ENCODE measurements around the gene ACTL7B. TPM values are rescaled to one million over a fixed set of nuclear protein-coding genes. Genes with fewer than 3 reads are reported as not detected.

The ACTL7B gene
- polyA plus RNA-seq, 1 of the 3 experiments (the other 2 are of a cell fraction): 0.07 TPM

GRCh38 chr9:108845507-108845906 lies 10.3 kb downstream of the ACTL7B start:
- POLR2A ChIA-PET: no interaction called here
- Histone ChIP-seq H3K79me2 (ENCODE audit: insufficient read depth) (no peaks in the 10 kb centered on the region), H4K20me1 (ENCODE audit: insufficient read depth) (no peaks in the 10 kb centered on the region), H3K27ac (ENCODE audit: low read depth in 2 of 2, low read length in 1 of 2) (no peak overlapping the region), H3K4me1 (ENCODE audit: control insufficient read depth in 1 of 2, insufficient read depth in 2 of 2, low read depth in 1 of 2, low read length in 1 of 2) (no peaks in the 10 kb centered on the region), H3K27me3 (ENCODE audit: insufficient read depth) (no peaks in the 10 kb centered on the region; the same call in 1 of the 2 replicates), H3K4me3 (ENCODE audit: low read depth in 2 of 2, low read length in 1 of 2) (no peak overlapping the region), H3F3A (replicated peaks; ENCODE audit: insufficient read depth) (no peaks in the 10 kb centered on the region), H3K9me3 (no peaks in the 10 kb centered on the region), H2AFZ (ENCODE audit: low read depth) (no peak overlapping the region), H3K36me3 (replicated peaks in 1 of 2; ENCODE audit: control insufficient read depth in 1 of 2, insufficient read depth in 2 of 2, low read length in 1 of 2) (no peaks in the 10 kb centered on the region), H3K9me2 (no peaks in the 10 kb centered on the region), H3K9ac (no peak overlapping the region), H3K4me2 (no peak overlapping the region)
- 12% methylated on average over 5 of the region's 5 CpGs for WGBS (ENCODE audit: low lambda C conversion rate)
- DNase-seq: no peak
- TF ChIP-seq EP300 (IDR thresholded peaks at IDR 0.05; ENCODE audit: borderline replicate concordance in 1 of 2, low read depth in 1 of 2, low read length in 1 of 2) (no peak), SIN3A (IDR thresholded peaks at IDR 0.05; ENCODE audit: borderline replicate concordance, low read depth, low read length) (no peak), IRF3 (IDR thresholded peaks at IDR 0.05; ENCODE audit: low read depth, low read length) (no peak), EZH2phosphoT487 (IDR thresholded peaks at IDR 0.05; ENCODE audit: borderline replicate concordance, low read depth) (no peak), YY1 (IDR thresholded peaks at IDR 0.05; ENCODE audit: low read depth) (no peak), TCF12 (IDR thresholded peaks at IDR 0.05) (no peak), NFIC (IDR thresholded peaks at IDR 0.05; ENCODE audit: borderline replicate concordance) (no peak)
- TF ChIP-seq, protein P1, sequence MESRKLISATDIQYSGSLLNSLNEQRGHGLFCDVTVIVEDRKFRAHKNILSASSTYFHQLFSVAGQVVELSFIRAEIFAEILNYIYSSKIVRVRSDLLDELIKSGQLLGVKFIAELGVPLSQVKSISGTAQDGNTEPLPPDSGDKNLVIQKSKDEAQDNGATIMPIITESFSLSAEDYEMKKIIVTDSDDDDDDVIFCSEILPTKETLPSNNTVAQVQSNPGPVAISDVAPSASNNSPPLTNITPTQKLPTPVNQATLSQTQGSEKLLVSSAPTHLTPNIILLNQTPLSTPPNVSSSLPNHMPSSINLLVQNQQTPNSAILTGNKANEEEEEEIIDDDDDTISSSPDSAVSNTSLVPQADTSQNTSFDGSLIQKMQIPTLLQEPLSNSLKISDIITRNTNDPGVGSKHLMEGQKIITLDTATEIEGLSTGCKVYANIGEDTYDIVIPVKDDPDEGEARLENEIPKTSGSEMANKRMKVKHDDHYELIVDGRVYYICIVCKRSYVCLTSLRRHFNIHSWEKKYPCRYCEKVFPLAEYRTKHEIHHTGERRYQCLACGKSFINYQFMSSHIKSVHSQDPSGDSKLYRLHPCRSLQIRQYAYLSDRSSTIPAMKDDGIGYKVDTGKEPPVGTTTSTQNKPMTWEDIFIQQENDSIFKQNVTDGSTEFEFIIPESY (IDR thresholded peaks at IDR 0.05; ENCODE audit: borderline replicate concordance, low read depth): no peak
- CTCF ChIA-PET: no interaction called here

GRCh38 chr9:108844856-108845255 lies 10.9 kb downstream of the ACTL7B start:
- CTCF ChIA-PET: no interaction called here
- DNase-seq: no peak
- no peaks in the 10 kb centered on the region for H4K20me1 ChIP-seq (ENCODE audit: insufficient read depth)
- no peaks in the 10 kb centered on the region; the same call in 1 of the 2 replicates for H3K27me3 ChIP-seq (ENCODE audit: insufficient read depth)
- H3K27ac ChIP-seq (ENCODE audit: low read depth in 2 of 2, low read length in 1 of 2): no peak overlapping the region
- no peak overlapping the region for H3K9ac ChIP-seq
- 58% methylated on average over 2 of the region's 2 CpGs for WGBS (ENCODE audit: low lambda C conversion rate)
- POLR2A ChIA-PET: no interaction called here
- H3K4me3 ChIP-seq (ENCODE audit: low read depth in 2 of 2, low read length in 1 of 2): no peak overlapping the region
- H3F3A ChIP-seq (replicated peaks; ENCODE audit: insufficient read depth): no peaks in the 10 kb centered on the region
- H3K36me3 ChIP-seq (replicated peaks in 1 of 2; ENCODE audit: control insufficient read depth in 1 of 2, insufficient read depth in 2 of 2, low read length in 1 of 2): no peaks in the 10 kb centered on the region
- H3K4me2 ChIP-seq: no peak overlapping the region
- H3K4me1 ChIP-seq (ENCODE audit: control insufficient read depth in 1 of 2, insufficient read depth in 2 of 2, low read depth in 1 of 2, low read length in 1 of 2): no peaks in the 10 kb centered on the region
- no peaks in the 10 kb centered on the region for H3K9me3 ChIP-seq
- no peak for TF ChIP-seq RCOR1 (IDR thresholded peaks at IDR 0.05; ENCODE audit: low read length)
- no peak for TF ChIP-seq JUND (IDR thresholded peaks at IDR 0.05)
- no peak for TF ChIP-seq EZH2phosphoT487 (IDR thresholded peaks at IDR 0.05; ENCODE audit: borderline replicate concordance, low read depth)
- TF ChIP-seq FOSL2 (IDR thresholded peaks at IDR 0.05; ENCODE audit: borderline replicate concordance, low read depth): no peak
- TF ChIP-seq TEAD4 (IDR thresholded peaks at IDR 0.05; ENCODE audit: borderline replicate concordance, insufficient read depth): no peak
- TF ChIP-seq TCF12 (IDR thresholded peaks at IDR 0.05): no peak
- TF ChIP-seq POLR2AphosphoS5 (IDR thresholded peaks at IDR 0.05; ENCODE audit: low read depth, low read length): no peak
- TF ChIP-seq RFX5 (IDR thresholded peaks at IDR 0.05; ENCODE audit: low read length): no peak
- TF ChIP-seq PBX3 (IDR thresholded peaks at IDR 0.05): no peak
- TF ChIP-seq IRF3 (IDR thresholded peaks at IDR 0.05; ENCODE audit: low read depth, low read length): no peak
- TF ChIP-seq REST (IDR thresholded peaks at IDR 0.05; ENCODE audit: low read depth, low read length): no peak
- H3K9me2 ChIP-seq: no peaks in the 10 kb centered on the region
- H2AFZ ChIP-seq (ENCODE audit: low read depth): no peak overlapping the region
- H3K79me2 ChIP-seq (ENCODE audit: insufficient read depth): no peaks in the 10 kb centered on the region
